HG02798 (cell line): Measurements from ENCODE around the gene CDC37.
"Not testable (repeated sequence)": the region's sequence is repeated elsewhere in the genome, so short reads cannot be mapped to it uniquely, and the experiment has no call there.

ENCODE experiments used
- ATAC-seq: cut with Tn5 transposase; IDR thresholded peaks from one replicate; pipeline ENCODE4 v1.9.1; 2021; ENCODE audit warnings: mild to moderate bottlenecking; ENCODE audit not compliant: unreplicated experiment, poor library complexity

Gene CDC37

DNA sequence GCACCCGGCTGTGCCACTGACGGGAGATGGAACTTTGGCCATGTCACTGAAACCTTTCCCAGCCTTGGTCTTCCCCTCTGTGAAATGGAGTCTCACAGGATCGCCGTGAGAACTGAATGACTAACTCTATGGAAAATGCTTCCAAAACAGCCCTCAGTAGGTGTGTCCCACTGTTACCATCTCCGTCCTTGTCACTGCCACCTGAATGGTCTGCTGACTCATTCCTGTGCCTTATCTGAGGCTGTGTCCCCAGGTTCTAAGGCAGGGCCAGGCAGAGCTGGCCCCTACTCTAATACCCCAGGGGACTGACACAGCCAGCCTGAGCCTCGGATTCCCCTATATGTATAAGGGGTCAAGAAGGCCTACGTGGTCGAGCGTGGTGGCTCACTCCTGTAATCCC is 4.5 kb downstream of the CDC37 start:
- ATAC-seq = no peak

DNA sequence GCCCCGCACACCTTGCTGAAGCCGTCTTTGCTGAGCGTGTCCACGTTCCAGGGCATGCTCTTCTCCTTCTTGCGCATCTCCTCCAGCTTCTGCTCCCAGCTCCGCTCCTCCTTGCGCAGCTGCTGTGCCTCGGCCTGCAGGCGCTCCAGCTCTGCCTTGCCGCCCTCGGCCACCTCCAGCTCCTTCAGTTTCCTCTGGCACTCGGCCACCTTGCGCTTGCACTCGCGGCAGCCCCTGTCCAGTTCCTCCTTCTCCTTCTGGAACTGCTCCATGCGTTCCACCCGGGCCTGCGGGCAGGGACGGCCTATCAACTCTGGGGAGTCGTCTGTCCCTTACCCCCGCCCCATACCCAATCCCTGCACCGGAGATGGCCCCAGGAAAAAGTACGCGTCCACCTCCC is 7.4 kb downstream of the CDC37 start:
- ATAC-seq = no peak

DNA sequence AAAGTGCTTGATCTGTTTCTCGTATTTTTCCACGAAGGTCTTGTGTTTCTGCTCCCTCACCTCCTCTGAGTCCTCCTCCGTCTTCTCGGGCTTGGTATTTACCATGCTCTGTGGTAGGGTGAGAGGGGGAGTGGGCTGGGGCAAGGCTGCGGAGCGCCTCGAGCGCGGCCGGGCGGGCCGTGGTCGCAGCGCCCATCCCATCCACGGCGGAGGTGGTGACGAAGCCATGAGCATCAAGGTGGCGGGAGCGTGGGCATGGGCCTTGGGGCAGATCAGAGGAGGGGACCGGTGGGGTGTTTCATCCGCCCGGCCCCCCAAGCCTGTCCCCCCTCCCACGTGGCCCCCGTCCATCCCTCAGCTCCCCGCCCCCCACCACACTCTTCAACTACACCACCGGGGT is 7.9 kb downstream of the CDC37 start:
- ATAC-seq = no peak

DNA sequence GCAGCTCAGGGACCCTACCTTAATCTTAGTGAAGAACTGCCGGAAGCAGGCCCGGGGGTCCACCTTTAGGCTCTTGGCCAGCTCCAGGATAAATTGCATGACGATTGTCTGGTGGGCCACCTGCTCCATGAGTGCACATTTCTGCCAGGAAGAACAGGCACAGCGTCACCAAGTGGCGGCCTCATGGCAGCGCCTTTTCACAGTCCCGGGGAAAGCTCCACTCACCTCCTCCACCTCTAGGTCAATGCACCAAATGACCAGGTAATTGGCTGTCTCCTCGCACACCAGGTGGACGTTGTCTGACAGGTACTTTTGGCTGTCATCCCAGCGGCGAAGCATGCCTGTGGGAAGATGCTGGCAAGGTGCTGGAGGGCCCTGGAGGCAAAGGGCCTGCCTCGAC is 8.3 kb downstream of the CDC37 start:
- no peak for ATAC-seq

DNA sequence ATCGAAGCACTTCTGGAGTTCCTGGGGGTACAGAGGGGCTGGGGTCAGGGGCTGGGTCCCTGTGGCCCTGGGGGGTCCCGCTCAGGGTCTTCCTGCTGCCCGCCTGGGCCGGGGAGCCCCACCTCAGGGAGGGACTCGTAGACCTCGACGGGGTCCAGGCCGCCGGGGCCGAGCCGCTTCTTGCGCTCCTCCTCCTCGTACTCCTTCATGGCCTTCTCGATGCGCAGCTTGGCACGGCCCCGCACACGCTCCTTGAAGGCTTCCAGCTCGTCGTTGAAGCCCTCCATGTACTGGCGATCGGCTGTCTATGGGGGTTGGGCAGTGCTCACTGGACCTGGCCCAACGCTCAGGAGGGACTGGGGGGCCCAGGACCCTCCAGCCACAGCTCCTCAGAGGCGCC is 10.2 kb downstream of the CDC37 start:
- ATAC-seq = no peak

DNA sequence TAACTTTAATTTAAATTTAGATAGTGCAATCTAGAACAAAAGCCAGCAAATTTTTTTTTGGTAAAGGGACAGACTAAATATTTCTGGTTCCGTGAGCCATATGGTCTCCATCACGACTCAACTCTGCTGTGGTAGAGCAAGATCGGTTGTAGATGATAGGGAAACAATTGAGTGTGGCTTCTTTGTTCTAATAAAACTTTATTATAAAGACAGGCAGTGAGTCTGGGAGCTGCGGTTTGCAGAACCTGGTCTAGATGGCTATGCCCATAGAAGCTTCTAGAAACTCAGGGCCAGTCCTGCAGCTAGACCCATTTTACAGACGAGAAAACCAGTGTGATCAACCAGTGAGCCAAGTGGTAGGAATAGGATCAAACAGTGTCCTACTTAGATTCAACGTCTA is 11.2 kb downstream of the CDC37 start:
- no peak for ATAC-seq

DNA sequence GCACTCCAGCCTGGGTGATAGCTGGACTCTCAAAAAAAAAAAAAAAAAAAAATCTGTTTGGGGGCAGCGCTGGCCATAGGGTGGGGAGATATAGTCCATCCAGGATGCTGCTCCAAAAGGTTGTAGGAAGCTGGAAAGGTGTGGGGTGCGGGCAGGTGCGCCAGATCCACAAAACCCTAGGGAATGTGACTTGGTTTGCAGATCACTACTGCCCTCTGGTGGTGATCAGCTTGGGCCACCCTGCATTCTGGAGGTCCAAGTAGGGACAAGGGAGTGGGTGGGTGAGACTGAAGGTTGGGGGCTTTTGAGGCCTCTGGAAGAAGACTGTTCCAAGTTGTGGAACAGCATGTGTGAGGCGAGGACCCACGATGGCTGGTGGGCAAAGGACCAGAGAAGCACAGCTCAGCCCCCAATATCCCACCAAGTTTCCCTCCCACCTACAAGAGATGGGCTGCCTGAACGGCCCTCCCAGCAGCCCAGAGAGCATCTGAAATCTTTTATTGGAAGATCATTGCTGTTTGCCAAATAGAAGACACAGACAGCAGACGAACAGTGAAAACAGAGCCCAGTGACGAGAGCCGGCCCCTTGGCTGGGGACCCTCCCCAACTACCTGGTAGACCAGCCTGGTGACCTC is 12.6 kb downstream of the CDC37 start:
- no peak for ATAC-seq

DNA sequence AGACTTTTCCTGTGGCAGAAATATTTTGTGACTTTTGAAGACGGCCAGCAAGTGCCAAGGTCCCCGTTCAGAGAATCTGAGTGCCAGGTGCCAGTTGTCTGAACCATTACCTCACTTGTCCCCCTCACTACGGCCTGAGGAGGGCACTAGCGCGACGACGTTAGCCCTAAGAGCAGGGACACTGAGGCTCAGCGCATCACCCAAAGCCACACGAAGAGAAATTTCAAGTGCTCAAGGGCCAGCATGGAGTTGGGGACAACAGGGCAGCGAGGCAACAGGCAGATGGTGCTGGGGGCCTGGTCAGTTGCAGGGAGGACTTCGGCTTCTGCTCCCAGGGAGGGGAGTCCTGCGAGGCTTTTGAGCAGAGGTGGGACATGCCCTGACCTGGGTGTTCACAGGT is 13.5 kb downstream of the CDC37 start:
- no peak for ATAC-seq

DNA sequence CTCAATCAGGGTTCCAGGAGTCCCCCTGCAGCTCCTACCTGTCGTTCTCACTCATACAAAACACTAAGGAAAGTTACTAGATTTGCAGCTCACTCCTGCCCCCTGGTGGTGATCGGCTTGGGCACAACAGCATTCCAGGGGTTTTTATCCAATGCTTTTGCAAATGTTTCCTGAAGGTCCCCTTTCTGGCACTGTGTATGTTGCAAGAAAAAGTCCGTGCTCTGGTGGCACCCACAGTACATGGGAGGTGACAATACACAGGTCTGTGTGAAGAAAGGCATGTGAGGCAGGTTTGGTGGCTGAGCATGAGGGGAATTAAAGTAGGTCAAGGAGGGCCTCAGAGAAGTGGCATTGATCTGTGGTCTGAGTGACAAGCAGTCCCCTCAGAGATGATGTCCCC is 14.4 kb downstream of the CDC37 start:
- ATAC-seq = no peak

DNA sequence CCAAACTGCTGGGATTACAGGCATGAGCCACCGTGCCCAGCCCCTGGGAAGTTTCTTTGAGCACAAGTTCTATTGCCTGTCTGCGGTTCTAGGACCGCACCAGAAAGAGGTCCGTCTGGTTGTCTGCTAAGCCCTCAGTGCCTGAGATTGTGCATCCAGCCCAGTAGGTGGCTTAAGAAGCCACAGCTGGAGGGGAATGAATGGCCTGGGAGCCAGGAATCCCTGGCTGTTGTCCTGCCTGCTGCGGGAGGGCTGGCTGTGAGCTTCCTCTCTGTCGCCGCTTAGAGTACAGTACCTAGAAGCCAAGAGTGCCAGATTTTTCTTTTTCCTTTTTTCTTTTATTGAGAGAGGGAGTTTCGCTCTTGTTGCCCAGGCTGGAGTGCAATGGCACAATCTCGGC is 18.8 kb downstream of the CDC37 start:
- ATAC-seq = no peak

DNA sequence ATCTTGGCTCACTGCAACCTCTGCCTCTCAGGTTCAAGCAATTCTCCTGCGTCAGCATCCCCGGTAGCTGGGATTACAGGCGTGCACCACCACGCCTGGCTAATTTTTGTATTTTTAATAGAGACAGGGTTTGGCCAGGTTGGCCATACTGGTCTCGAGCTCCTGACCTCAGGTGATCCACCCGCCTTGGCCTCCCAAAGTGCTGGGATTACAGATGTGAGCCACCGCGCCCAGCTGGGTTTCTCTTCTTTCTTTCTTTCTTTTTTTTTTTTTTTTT is 20.2 kb downstream of the CDC37 start:
- not testable (repeated sequence) for ATAC-seq

DNA sequence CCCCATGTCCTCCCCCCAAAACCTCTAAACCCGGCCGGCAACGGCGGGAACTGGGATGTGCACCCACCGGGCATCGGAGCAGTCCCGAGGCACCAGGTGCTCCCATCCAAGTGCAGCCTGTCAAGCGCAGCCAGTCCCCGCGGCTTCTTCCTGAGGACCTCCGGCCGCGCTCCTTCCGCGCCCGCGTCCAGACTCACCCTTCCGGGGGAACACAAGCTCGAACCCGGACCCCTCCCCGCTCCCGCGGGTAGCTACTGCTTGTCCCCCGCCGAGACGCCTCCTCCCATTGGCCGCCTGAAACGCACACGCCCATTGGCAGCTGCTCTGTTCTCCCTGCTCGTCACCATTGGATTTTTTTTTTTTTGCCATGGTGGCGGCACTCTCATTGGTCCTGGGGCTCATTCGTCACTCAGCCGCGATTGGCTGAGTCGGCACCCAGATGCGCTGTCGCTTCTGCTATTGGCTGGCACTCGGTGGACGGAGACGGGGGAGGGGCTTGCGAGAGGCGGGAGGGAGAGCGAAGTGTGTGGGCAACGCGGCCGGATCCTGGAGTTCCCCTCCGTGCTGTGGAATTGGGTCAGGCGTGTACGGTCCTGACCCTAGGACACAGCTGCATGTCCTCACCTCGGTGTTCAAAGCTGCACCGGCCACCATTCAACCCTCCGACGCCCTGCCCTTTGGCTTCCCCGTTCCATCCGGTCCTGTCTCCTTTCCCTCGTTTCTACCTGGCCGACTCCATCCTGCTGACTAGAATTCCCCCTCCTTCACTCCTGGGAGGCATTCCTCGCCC is 22.8 kb downstream of the CDC37 start, which contains the start of gene TYK2:
TYK2 (minus strand) TSS at position 260 of the 790 bp plus-strand sequence. CDS start 2,166 bp downstream, outside the sequence.
- peak; percentile 96 for ATAC-seq

DNA sequence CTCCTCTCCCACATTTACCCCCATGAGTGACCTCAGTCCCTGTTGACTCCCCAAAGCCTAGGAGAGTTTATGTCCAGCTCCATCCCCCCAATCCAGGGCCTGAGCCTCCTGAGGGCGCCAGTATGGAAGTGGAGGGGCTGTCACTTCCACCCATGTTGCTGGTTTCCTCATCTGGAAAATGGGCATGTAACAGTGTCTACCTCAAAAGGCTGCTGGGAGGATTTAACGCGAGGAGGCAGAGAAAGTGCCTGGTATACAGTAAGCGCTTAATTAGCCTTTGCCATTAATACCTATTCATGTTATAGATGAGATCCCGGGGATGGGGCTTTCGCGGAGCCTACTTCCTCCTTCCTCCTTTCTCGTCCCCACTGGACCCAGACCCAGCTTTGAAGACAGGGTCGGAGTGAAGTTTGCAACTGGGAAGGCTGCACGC is 23.4 kb downstream of the CDC37 start:
- no peak for ATAC-seq

DNA sequence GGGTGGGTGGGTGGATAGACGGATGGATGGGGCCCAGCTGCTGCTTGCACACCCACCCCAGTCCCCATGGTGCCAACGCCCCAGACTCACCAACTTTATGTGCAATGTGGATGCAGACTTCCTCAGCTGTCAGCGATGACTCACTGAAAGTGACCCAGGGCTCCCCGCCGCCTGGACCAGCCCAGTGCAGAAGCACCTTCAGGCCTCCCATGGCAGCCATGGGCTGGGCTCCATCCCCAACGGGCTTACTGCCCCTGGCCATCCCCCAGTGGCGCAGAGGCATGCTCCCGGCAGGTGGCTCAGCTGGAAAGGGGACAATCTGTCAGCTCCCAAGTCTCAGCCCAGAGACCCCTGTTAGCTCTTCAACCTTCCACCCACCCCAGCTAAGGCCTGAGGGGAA is 25.2 kb downstream of the CDC37 start:
- no peak for ATAC-seq

DNA sequence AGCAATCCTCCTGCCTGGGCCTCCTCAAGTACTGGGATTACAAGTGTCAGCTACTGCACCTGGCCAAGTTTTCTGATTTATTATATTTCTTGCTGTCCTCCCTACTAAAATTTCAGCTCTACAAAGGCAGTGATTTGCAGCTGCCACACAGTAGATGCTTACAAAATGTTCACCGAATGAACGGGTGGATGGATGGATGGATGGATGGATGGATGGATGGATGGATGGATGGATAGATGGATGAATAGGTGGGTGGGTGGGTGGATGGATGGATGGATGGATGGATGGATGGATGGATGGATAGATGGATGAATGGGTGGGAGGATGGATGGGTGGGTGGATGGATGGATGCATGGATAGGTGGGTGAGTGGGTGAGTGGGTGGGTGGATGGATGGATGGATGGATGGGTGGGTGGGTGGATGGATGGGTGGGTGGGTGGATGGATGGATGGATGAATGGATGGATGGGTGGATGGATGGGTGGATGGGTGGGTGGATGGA is 26.2 kb downstream of the CDC37 start:
- not testable (repeated sequence) for ATAC-seq

DNA sequence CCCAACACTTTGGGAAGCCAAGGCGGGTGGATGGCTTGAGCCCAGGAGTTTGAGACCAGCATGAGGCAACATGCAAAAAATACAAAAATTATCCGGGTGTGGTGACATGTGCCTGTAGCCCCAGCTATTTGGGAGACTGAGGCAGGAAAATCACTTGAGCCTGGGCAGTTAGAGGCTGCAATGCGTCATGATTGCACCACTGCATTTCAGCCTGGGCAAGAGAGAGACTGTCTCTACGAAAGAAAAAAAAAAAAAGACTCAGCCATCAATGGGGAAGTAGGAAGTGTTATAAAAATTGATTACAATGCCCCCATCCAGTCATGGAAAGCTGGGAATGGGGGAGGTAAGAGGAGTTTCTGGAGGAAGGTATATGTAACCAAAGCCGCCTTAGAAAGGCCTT is 28.4 kb downstream of the CDC37 start:
- no peak for ATAC-seq

DNA sequence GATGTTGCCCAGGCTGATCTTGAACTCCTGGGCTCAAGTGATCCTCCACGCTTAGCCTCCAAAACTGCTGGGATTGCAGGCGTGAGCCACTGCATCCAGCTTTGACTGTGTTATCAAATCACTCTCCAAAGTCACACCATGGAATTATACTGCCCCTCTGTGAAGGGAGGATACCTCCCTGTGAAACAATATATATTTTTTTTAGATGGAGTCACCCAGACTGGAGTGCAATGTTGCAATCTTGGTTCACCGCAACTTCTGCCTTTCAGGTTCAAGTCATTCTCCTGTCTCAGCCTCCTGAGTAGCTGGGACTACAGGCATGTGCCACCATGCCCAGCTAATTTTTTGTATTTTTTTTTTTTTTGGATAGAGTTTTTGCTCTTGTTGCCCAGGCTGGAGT is 30.7 kb downstream of the CDC37 start:
- ATAC-seq = no peak

DNA sequence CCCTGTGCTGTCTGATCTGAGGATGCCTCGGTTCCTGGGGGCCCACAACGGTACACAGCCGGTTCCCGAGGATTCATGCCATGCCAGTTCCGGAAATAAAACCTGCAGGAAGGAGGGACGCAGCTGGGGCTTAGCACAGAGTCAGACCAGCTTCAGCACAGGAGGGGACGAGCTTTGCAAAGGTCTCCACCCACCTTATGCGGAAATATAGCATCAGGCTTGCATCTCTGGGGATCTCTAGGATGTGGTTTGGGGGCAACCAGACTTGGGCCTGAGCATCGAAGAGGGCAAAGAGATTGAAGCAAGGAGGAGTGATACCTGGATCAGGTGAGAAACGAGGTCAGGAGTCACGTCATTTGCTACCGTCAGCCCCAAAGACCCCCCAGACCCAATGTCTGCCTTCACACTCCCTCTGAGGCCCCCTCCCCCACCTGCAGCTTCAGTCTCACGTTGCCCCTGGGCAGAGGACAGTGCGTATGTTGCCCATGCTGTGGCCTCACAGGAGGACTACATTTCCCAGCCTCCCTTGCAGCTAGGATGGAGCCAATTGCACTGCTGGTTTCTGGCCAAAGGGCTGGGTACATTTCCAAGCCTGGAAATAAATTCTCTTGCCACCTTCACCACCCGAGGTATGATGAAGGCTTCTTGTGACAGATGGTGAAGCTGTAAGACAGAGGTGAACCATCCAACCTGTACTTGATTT is 35.1 kb downstream of the CDC37 start:
- no peak for ATAC-seq

DNA sequence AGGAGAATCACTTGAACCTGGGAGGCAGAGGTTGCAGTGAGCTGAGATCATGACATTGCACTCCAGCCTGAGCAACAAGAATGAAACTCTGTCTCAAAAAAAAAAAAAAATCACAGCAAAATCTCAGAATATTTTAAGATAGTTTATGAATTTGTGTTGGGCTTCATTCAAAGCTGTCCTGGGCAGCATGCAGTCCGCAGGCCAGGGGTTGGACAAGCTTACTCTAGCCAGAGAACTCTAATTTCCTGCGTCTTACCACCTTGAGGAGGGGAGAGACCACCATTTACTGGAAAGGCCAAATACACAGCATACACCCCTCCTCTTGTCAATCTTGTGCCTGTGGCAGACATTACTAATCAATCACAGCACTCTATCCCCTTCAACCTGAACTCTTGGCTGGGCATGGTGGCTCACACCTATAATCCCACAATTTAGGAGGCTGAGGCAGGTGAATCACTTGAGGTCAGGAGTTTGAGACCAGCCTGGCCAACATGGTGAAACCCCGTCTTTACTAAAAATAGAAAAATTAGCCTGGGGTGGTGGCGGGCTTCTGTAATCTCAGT is 36.3 kb downstream of the CDC37 start:
- not testable (repeated sequence) for ATAC-seq

DNA sequence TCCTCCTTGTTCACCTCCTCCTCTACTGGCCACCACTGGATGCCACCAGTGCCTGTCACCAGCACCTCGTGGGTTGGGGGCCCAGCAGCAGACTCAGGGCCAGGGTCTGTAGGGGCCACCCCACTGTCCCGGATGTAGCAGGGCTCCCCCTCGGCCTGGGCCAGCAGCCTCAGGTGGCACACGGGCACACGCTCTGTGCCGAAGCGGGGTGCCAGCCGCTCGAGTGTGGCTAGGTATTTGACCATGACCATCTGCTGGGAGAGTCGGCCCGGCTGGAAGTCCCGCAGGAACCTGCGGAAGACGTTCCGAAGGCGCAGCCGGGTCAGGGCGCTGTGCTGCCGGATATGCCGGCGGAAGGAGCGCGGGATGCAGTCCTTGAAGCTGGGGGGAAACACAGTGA is 37.8 kb downstream of the CDC37 start:
- no peak for ATAC-seq

DNA sequence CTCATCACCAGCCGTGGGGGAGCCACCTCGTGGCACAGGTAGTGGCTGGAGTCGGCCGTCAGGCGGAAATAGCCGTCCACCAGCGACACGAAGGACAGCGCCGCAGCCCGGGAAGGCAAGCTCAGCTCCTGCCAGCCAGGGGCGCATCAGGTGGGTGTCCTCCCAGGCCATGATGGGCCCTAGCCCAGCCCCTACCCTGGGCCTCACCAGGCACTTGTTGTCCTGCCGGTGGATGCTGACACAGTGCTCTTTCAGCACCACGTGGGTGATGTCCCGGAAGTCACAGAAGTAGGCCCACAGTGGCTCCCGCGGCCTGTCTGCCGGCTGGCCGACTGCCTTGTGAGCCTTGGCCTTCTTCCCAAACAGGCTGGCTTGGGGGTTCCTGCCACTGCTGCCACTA is 38.7 kb downstream of the CDC37 start:
- no peak for ATAC-seq
